A673 (cell line): ENCODE data around the gene EFL1. TPM values are rescaled to one million over a fixed set of nuclear protein-coding genes. Genes with fewer than 3 reads are reported as not detected.
A peak's percentile ranks its signal among the peaks of the same experiment; 100 is the strongest.

ENCODE experiments used
- BruUV-seq: library from RNA; stranded (reverse); fragments of 400-500 nt; replicated peaks from 2 replicates; lab custom pipeline; 2021; lab: Mats Ljungman, UMichigan
- CTCF ChIA-PET: fragments of 300-600 bp; sonication (Branson Sonifier 250); formaldehyde crosslinking; loops from one replicate; lab custom pipeline; 2022; ENCODE audit warnings: antibody characterized with exemption; lab: Charles Lee
- POLR2A ChIA-PET: fragments of 300-600 bp; sonication (Branson Sonifier 250); formaldehyde crosslinking; loops from one replicate; lab custom pipeline; 2022; ENCODE audit warnings: antibody characterized with exemption; ENCODE audit not compliant: low non-redundant PET; lab: Charles Lee
- DNase-seq: peaks from one replicate; pipeline ENCODE4 v3.0.0-alpha.2; 2015; ENCODE audit warnings: low spot score
- H3K27ac ChIP-seq: fragments of 200-600 bp; sonication (generic); 2 replicates; pipeline ENCODE4 v1.5.1; 2016; ENCODE audit warnings: mixed run types, low read depth, mild to moderate bottlenecking, mixed read lengths, antibody characterized with exemption, low read length; ENCODE audit not compliant: poor library complexity, severe bottlenecking
- H3K27me3 ChIP-seq: fragments of 200-600 bp; sonication (generic); replicated peaks from 2 replicates; pipeline ENCODE4 v1.6.1; 2017; ENCODE audit warnings: mixed run types, low read depth, mild to moderate bottlenecking, mixed read lengths, antibody characterized with exemption, low read length; ENCODE audit not compliant: insufficient read depth, poor library complexity
- H3K36me3 ChIP-seq: fragments of 200-600 bp; sonication (generic); 2 replicates; pipeline ENCODE4 v1.6.1; 2016; ENCODE audit warnings: mixed run types, mild to moderate bottlenecking, mixed read lengths, antibody characterized with exemption, low read length; ENCODE audit not compliant: insufficient read depth, poor library complexity, severe bottlenecking
- H3K4me1 ChIP-seq: fragments of 200-600 bp; sonication (generic); 2 replicates; pipeline ENCODE4 v1.6.1; 2017; ENCODE audit warnings: mixed run types, mild to moderate bottlenecking, mixed read lengths, antibody characterized with exemption, low read length; ENCODE audit not compliant: insufficient read depth, poor library complexity, severe bottlenecking
- H3K4me3 ChIP-seq: fragments of 200-600 bp; sonication (generic); 2 replicates; pipeline ENCODE4 v1.5.1; 2016; ENCODE audit warnings: low read depth, mixed run types, mild to moderate bottlenecking, mixed read lengths, low read length; ENCODE audit not compliant: poor library complexity, severe bottlenecking
- H3K9me3 ChIP-seq: fragments of 200-600 bp; sonication (generic); 2 replicates; pipeline ENCODE4 v1.6.1; 2016; ENCODE audit warnings: mixed run types, low read depth, mild to moderate bottlenecking, mixed read lengths, antibody characterized with exemption, low read length; ENCODE audit not compliant: poor library complexity, severe bottlenecking
- CTCF ChIP-seq: fragments of 300-800, 200-600 bp; sonication (generic); conservative IDR thresholded peaks from 2 replicates; pipeline ENCODE4 v1.5.1; 2017; ENCODE audit warnings: low read depth, mild to moderate bottlenecking, antibody characterized with exemption, low read length, moderate library complexity, mixed read lengths
- EZH2 ChIP-seq: fragments of 200-600 bp; sonication (generic); IDR thresholded peaks from 2 replicates; pipeline ENCODE4 v1.6.1; 2017; ENCODE audit warnings: borderline replicate concordance, low read depth, mild to moderate bottlenecking, mixed read lengths, antibody characterized with exemption, low read length; ENCODE audit not compliant: poor library complexity, severe bottlenecking
- intact Hi-C: fragments of 100-400 bp; cut with micrococcal nuclease; formaldehyde crosslinking; loops from one replicate; pipeline ENCODE4 v1.10.0; 2022; ENCODE audit not compliant: unreplicated experiment
- total RNA-seq: library from RNA; stranded (reverse); gene quantifications from 2 replicates; pipeline ENCODE4 v1.2.3, GENCODE V29; 2021

EFL1 gene
- total RNA-seq, 1 experiment from 2014 or later = 26.1 TPM

GRCh38 chr15:82100111-82100929, 162.2 kb downstream of the EFL1 start:
- Histone ChIP-seq H3K36me3 (no peaks in the 10 kb centered on the region), H3K4me1 (no peaks in the 10 kb centered on the region), H3K27me3 (no peaks in the 10 kb centered on the region), H3K27ac (no peak overlapping the region), H3K4me3 (no peak overlapping the region), H3K9me3 (no peaks in the 10 kb centered on the region)
- intact Hi-C loops = no loop called here
- CTCF ChIA-PET = no interaction called here
- TF ChIP-seq EZH2 (no peak), CTCF (no peak)
- DNase-seq = peak; percentile 19
- POLR2A ChIA-PET = no interaction called here
- no TSS peak for BruUV-seq

- Histone ChIP-seq H3K9me3 (no peaks in the 10 kb centered on the region), H3K4me3 (no peak overlapping the region), H3K4me1 (no peaks in the 10 kb centered on the region), H3K36me3 (no peaks in the 10 kb centered on the region), H3K27me3 (no peaks in the 10 kb centered on the region), H3K27ac (no peak overlapping the region)
- intact Hi-C loops = no loop called here
- no TSS peak for BruUV-seq
- no peak for TF ChIP-seq EZH2
- TF ChIP-seq CTCF = no peak
- CTCF ChIA-PET = no interaction called here
- no peak for DNase-seq
- POLR2A ChIA-PET = no interaction called here
Measured at GRCh38 chr15:82098674-82099073, 163.9 kb downstream of the EFL1 start.

- H3K9me3 ChIP-seq = no peaks in the 10 kb centered on the region
- no peak overlapping the region for H3K27ac ChIP-seq
- no peak for DNase-seq
- no peaks in the 10 kb centered on the region for H3K27me3 ChIP-seq
- ChIA-PET POLR2A (no interaction called here), CTCF (no interaction called here)
- H3K4me3 ChIP-seq = no peak overlapping the region
- H3K4me1 ChIP-seq = no peaks in the 10 kb centered on the region
- intact Hi-C loops = no loop called here
- no TSS peak for BruUV-seq
- no peak for TF ChIP-seq CTCF
- TF ChIP-seq EZH2 = no peak
- H3K36me3 ChIP-seq = no peaks in the 10 kb centered on the region
Measured at GRCh38 chr15:82095803-82096202, 166.7 kb downstream of the EFL1 start.
